ENCODE data around the gene FGF11.

DNA sequence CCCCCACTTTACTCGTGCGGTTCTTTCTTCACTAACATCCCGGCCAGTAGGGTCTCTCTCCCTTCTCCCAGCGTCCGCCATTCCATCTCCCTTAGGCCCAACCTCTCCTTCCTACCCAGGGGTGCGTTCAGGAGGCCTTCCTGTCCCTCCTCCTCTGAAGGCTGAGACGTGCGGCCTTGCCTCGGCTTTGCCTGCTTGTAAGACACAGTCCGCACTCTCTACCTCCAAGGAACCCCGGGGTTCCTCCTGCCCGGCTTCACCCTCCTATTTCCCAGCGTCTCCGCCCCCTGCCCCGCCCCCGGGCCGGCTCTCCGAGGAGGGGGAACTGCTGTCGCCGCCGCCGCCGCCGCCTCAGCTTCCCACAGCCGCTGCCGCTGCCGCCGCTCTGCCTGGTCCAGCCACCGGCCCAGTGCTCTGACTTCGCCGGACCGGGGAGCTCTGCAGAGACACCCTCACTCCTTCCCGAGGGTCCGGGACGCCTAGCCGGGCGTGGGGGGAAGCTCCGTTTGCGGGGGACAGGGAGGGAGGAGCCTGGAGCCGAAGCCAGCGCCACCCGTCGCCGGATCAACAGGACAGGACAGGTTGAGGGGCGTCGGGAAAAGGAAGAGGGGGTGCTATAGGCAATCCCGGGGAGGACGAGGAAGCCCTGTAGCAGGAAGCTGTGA, 1.2 kb upstream of the FGF11 start:
- no peak for TF ChIP-seq EP300 (IDR thresholded peaks at IDR 0.05)
- TF ChIP-seq, protein P1, sequence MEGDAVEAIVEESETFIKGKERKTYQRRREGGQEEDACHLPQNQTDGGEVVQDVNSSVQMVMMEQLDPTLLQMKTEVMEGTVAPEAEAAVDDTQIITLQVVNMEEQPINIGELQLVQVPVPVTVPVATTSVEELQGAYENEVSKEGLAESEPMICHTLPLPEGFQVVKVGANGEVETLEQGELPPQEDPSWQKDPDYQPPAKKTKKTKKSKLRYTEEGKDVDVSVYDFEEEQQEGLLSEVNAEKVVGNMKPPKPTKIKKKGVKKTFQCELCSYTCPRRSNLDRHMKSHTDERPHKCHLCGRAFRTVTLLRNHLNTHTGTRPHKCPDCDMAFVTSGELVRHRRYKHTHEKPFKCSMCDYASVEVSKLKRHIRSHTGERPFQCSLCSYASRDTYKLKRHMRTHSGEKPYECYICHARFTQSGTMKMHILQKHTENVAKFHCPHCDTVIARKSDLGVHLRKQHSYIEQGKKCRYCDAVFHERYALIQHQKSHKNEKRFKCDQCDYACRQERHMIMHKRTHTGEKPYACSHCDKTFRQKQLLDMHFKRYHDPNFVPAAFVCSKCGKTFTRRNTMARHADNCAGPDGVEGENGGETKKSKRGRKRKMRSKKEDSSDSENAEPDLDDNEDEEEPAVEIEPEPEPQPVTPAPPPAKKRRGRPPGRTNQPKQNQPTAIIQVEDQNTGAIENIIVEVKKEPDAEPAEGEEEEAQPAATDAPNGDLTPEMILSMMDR (IDR thresholded peaks at IDR 0.05): no peak

Measured in upper lobe of left lung (tissue), 4 donors.